ENCODE measurements around the gene ZNF829. TPM values are rescaled to one million over a fixed set of nuclear protein-coding genes. Genes with fewer than 3 reads are reported as not detected.

The ZNF829 gene
- total and polyA plus RNA-seq, 2 experiments from 2014 or later = 5.9 to 8.5 TPM

Small RNAs within 50 kb of the gene (small RNA-seq; reads per million reads assigned to genes)
- gene RF00019 (ENCODE audit: low replicate concordance) = not detected

Other genes starting within 250 kb of the ZNF829 start
- gene ZNF461, start 249.5 kb downstream of the ZNF829 start, total RNA-seq (2014; rRNA removed; shearing (Covaris generic)) = 6.9 and 9.1 TPM in 2 replicates
- 3.0 and 3.1 TPM in 2 replicates for gene ZNF461, start 249.5 kb downstream of the ZNF829 start, polyA plus RNA-seq (2016; fragmentation: Nextera tagmentation; extraction: Ambion mirVana)
- gene ZNF567, start 228.7 kb downstream of the ZNF829 start, total RNA-seq (2014; rRNA removed; shearing (Covaris generic)) = 15.6 and 15.8 TPM in 2 replicates
- gene ZNF567, start 228.7 kb downstream of the ZNF829 start, polyA plus RNA-seq (2016; fragmentation: Nextera tagmentation; extraction: Ambion mirVana) = 17.3 and 17.6 TPM in 2 replicates
- 41.1 and 43.9 TPM in 2 replicates for gene ZNF850, start 143.5 kb downstream of the ZNF829 start, total RNA-seq (2014; rRNA removed; shearing (Covaris generic))
- gene ZNF850, start 143.5 kb downstream of the ZNF829 start, polyA plus RNA-seq (2016; fragmentation: Nextera tagmentation; extraction: Ambion mirVana) = 7.7 and 8.7 TPM in 2 replicates
- gene ZNF790, start 77.9 kb downstream of the ZNF829 start, total RNA-seq (2014; rRNA removed; shearing (Covaris generic)) = 5.2 and 5.4 TPM in 2 replicates
- 5.9 and 8.4 TPM in 2 replicates for gene ZNF790, start 77.9 kb downstream of the ZNF829 start, polyA plus RNA-seq (2016; fragmentation: Nextera tagmentation; extraction: Ambion mirVana)
- gene ZNF345, start 65.4 kb downstream of the ZNF829 start, total RNA-seq (2014; rRNA removed; shearing (Covaris generic)) = 5.5 and 17.7 TPM in 2 replicates
- gene ZNF345, start 65.4 kb downstream of the ZNF829 start, polyA plus RNA-seq (2016; fragmentation: Nextera tagmentation; extraction: Ambion mirVana) = 5.2 and 5.7 TPM in 2 replicates
- gene ZNF568, start within 50 bp of the ZNF829 start, total RNA-seq (2014; rRNA removed; shearing (Covaris generic)) = 10.3 and 10.5 TPM in 2 replicates
- gene ZNF568, start within 50 bp of the ZNF829 start, polyA plus RNA-seq (2016; fragmentation: Nextera tagmentation; extraction: Ambion mirVana) = 5.9 and 7.6 TPM in 2 replicates
- gene ZNF420, start 162.1 kb upstream of the ZNF829 start, total RNA-seq (2014; rRNA removed; shearing (Covaris generic)) = 7.0 and 10.0 TPM in 2 replicates
- 6.7 and 8.4 TPM in 2 replicates for gene ZNF420, start 162.1 kb upstream of the ZNF829 start, polyA plus RNA-seq (2016; fragmentation: Nextera tagmentation; extraction: Ambion mirVana)

Data from GM23338 (cell line).